IMR-90 (cell line): ENCODE results near the gene SNCA. TPM values are rescaled to one million over a fixed set of nuclear protein-coding genes. Genes with fewer than 3 reads are reported as not detected.
A peak's percentile ranks its signal among the peaks of the same experiment; 100 is the strongest.

Experiments
- ATAC-seq: fragments of 200-7000 bp; cut with Tn5 transposase; 2 replicates; pipeline ENCODE4 v1.9.1; 2020; ENCODE audit warnings: low read depth, mild to moderate bottlenecking, moderate library complexity
- BruUV-seq: library from RNA; stranded (reverse); fragments of 400-500 nt; replicated peaks from 2 replicates; lab custom pipeline; 2021; lab: Mats Ljungman, UMichigan
- CTCF ChIA-PET: fragments of 300-600 bp; formaldehyde crosslinking; extraction: SDS; loops from one replicate; lab custom pipeline; 2021; ENCODE audit warnings: antibody characterized with exemption; lab: Yijun Ruan, JAX
- POLR2A ChIA-PET: fragments of 300-600 bp; sonication (Branson Sonifier 250); formaldehyde crosslinking; loops from one replicate; lab custom pipeline; 2022; ENCODE audit warnings: antibody characterized with exemption; ENCODE audit not compliant: unreplicated experiment; lab: Charles Lee
- DNase-seq: peaks from one replicate; pipeline ENCODE4 v3.0.0; 2013
- H2AFZ ChIP-seq: replicated peaks from 2 replicates; pipeline ENCODE3; 2013; ENCODE audit warnings: low read length, mild to moderate bottlenecking; ENCODE audit not compliant: poor library complexity
- H2AK5ac ChIP-seq: 2 replicates; pipeline ENCODE4 v1.6.1; 2013; ENCODE audit warnings: low read depth, low read length, inconsistent platforms
- H2AK9ac ChIP-seq: replicated peaks from 2 replicates; pipeline ENCODE3; 2013; ENCODE audit warnings: mild to moderate bottlenecking, low read depth, low read length, moderate library complexity; ENCODE audit not compliant: poor library complexity
- H2BK120ac ChIP-seq: 2 replicates; pipeline ENCODE4 v1.6.1; 2013; ENCODE audit warnings: low read depth, low read length, inconsistent platforms
- H2BK15ac ChIP-seq: 3 replicates; pipeline ENCODE4 v1.6.1; 2013; ENCODE audit warnings: low read depth, low read length, inconsistent platforms
- H2BK20ac ChIP-seq: 2 replicates; pipeline ENCODE4 v1.6.1; 2013; ENCODE audit warnings: low read depth, mild to moderate bottlenecking, inconsistent platforms, low read length, moderate library complexity
- H2BK5ac ChIP-seq: 2 replicates; pipeline ENCODE4 v1.6.1; 2013; ENCODE audit warnings: mild to moderate bottlenecking, low read depth, low read length, inconsistent platforms; ENCODE audit not compliant: poor library complexity, severe bottlenecking
- H3K14ac ChIP-seq: replicated peaks from 2 replicates; pipeline ENCODE4 v1.6.1; 2013; ENCODE audit warnings: low read depth, low read length, inconsistent platforms
- H3K18ac ChIP-seq: 2 replicates; pipeline ENCODE4 v1.6.1; 2013; ENCODE audit warnings: low read depth, low read length, control low read depth
- H3K23ac ChIP-seq: 2 replicates; pipeline ENCODE4 v1.6.1; 2013; ENCODE audit warnings: low read depth, low read length, inconsistent platforms
- H3K27ac ChIP-seq: 2 replicates; pipeline ENCODE4 v1.5.1; 2013; ENCODE audit warnings: mild to moderate bottlenecking, control low read depth, low read length; ENCODE audit not compliant: insufficient read depth
- H3K27me3 ChIP-seq: 2 replicates; pipeline ENCODE4 v1.6.1; 2013; ENCODE audit warnings: low read length; ENCODE audit not compliant: control insufficient read depth, insufficient read depth
- H3K36me3 ChIP-seq: 2 replicates; pipeline ENCODE4 v1.6.1; 2013; ENCODE audit warnings: low read length, mixed read lengths; ENCODE audit not compliant: control insufficient read depth, insufficient read depth
- H3K4ac ChIP-seq: 2 replicates; pipeline ENCODE4 v1.6.1; 2013; ENCODE audit warnings: low read depth, low read length, inconsistent platforms
- H3K4me1 ChIP-seq: 2 replicates; pipeline ENCODE4 v1.6.1; 2013; ENCODE audit warnings: low read length, mixed read lengths; ENCODE audit not compliant: control insufficient read depth, insufficient read depth
- H3K4me2 ChIP-seq: 2 replicates; pipeline ENCODE4 v1.6.1; 2013; ENCODE audit warnings: low read depth, mild to moderate bottlenecking, control low read depth, low read length, moderate library complexity
- H3K4me3 ChIP-seq: 2 replicates; pipeline ENCODE4 v1.5.1; 2013; ENCODE audit warnings: low read depth, mild to moderate bottlenecking, control low read depth, low read length, moderate library complexity; ENCODE audit not compliant: insufficient read depth
- H3K56ac ChIP-seq: 2 replicates; pipeline ENCODE4 v1.6.1; 2013; ENCODE audit warnings: low read length, inconsistent platforms; ENCODE audit not compliant: insufficient read depth; ENCODE audit errors: extremely low read depth
- H3K79me1 ChIP-seq, 2 experiments: 2 replicates each; pipeline ENCODE4 v1.6.1; 2013; ENCODE audit warnings: low read length in 2 of 2, inconsistent platforms in 1 of 2, low read depth in 1 of 2
- H3K9ac ChIP-seq: 2 replicates; pipeline ENCODE4 v1.6.1; 2013; ENCODE audit warnings: low read depth, low read length, control low read depth
- H3K9me1 ChIP-seq: 2 replicates; pipeline ENCODE4 v1.6.1; 2013; ENCODE audit warnings: low read length, inconsistent platforms; ENCODE audit not compliant: insufficient read depth
- H3K9me3 ChIP-seq: 2 replicates; pipeline ENCODE4 v1.6.1; 2013; ENCODE audit warnings: low read length; ENCODE audit not compliant: control insufficient read depth, insufficient read depth
- H4K20me1 ChIP-seq: 2 replicates; pipeline ENCODE4 v1.6.1; 2013; ENCODE audit warnings: low read length, inconsistent platforms; ENCODE audit not compliant: insufficient read depth
- H4K5ac ChIP-seq: 2 replicates; pipeline ENCODE4 v1.6.1; 2013; ENCODE audit warnings: mild to moderate bottlenecking, low read depth, low read length, control low read depth
- H4K8ac ChIP-seq, 2 experiments: 2 replicates each; pipeline ENCODE4 v1.6.1; 2013; ENCODE audit warnings: low read depth in 2 of 2, low read length in 2 of 2, control low read depth in 1 of 2, inconsistent platforms in 1 of 2
- H4K91ac ChIP-seq: 2 replicates; pipeline ENCODE4 v1.6.1; 2013; ENCODE audit warnings: low read depth, low read length, inconsistent platforms; ENCODE audit not compliant: insufficient read depth
- BHLHE40 ChIP-seq: fragments of 150-350 bp; IDR thresholded peaks from 2 replicates; pipeline ENCODE4 v1.6.1; 2016; ENCODE audit warnings: mild to moderate bottlenecking, low read depth, low read length
- CEBPB ChIP-seq: IDR thresholded peaks from 2 replicates; pipeline ENCODE4 v1.6.1; 2012; ENCODE audit warnings: low read depth, low read length, improper control_type of control experiment
- FOS ChIP-seq: fragments of 150-350 bp; IDR thresholded peaks from 2 replicates; pipeline ENCODE4 v1.6.1; 2016; ENCODE audit warnings: low read depth, low read length
- MAFK ChIP-seq: IDR thresholded peaks from 2 replicates; pipeline ENCODE4 v1.6.1; 2012; ENCODE audit warnings: low read depth, low read length, improper control_type of control experiment
- NFE2L2 ChIP-seq: fragments of 150-350 bp; IDR thresholded peaks from 2 replicates; pipeline ENCODE4 v1.6.1; 2016; ENCODE audit warnings: low read depth, mild to moderate bottlenecking, low read length
- RFX5 ChIP-seq: IDR thresholded peaks from 2 replicates; pipeline ENCODE4 v1.8.0; 2012; ENCODE audit warnings: low read depth, mild to moderate bottlenecking, low read length, moderate library complexity
- USF2 ChIP-seq: fragments of 150-350 bp; IDR thresholded peaks from 2 replicates; pipeline ENCODE4 v1.6.1; 2017; ENCODE audit warnings: mild to moderate bottlenecking, antibody characterized with exemption, low read length, low read depth
- WGBS, 2 experiments: methylation state at CpG; one replicate each; pipeline versions ENCODE4 v1.1.5 to v1.1.7; 2013; ENCODE audit warnings: missing lambda C conversion rate in 2 of 2; ENCODE audit not compliant: insufficient read length in 1 of 2; ENCODE audit errors: extremely low coverage in 2 of 2; 5-methylcytosine and 5-hydroxymethylcytosine counted together
- dilution Hi-C: fragments of 300-500 bp; cut with HindIII; formaldehyde crosslinking; loops from one replicate; pipeline ENCODE4 v1.14.3; 2018; ENCODE audit warnings: low sequenced_read_pairs; ENCODE audit not compliant: unreplicated experiment
- in situ Hi-C: fragments of 300-500 bp; cut with MboI; formaldehyde crosslinking; loops from 3 replicates; pipeline ENCODE4 v1.14.3; 2019; ENCODE audit warnings: low sequenced_read_pairs, inconsistent platforms, mixed read lengths
- intact Hi-C: fragments of 100-400 bp; cut with micrococcal nuclease; formaldehyde crosslinking; loops from 2 replicates; pipeline ENCODE4 v1.10.0; 2022
- polyA plus RNA-seq, 3 experiments: library from polyadenylated mRNA; depleted of rRNA; stranded (reverse); fragments of >200 nt; gene quantifications; 2 replicates each; pipeline ENCODE4 v1.2.3, GENCODE V29; 2012; ENCODE audit warnings: low replicate concordance in 1 of 3
- total RNA-seq: library from RNA; depleted of rRNA; stranded (reverse); fragments of >200 nt; gene quantifications from 2 replicates; pipeline ENCODE4 v1.2.3, GENCODE V29; 2012

SNCA gene
- total and polyA plus RNA-seq, 2 of the 4 experiments (the other 2 are of a cell fraction) = 0.36 to 0.46 TPM

GRCh38 chr4:89836031-89836745 lies 773 bp downstream of the SNCA start:
- Histone ChIP-seq H2AK5ac (no peak overlapping the region), H3K18ac (no peak overlapping the region), H3K79me1 (no peaks in the 10 kb centered on the region), H3K4me2 (peak overlapping the region; percentile 60; the same call in 1 of the 2 replicates), H3K9me3 (no peaks in the 10 kb centered on the region), H3K56ac (no peak overlapping the region), H3K27me3 (peaks cover 21% of the 10 kb centered on the region), H3K14ac (no peak overlapping the region), H2AFZ (peak overlapping the region; percentile 25), H3K4me3 (no peak overlapping the region; the same call in 1 of the 2 replicates), H3K9ac (no peak overlapping the region), H3K9me1 (no peaks in the 10 kb centered on the region), H4K5ac (no peak overlapping the region), H4K91ac (no peak overlapping the region), H3K4me1 (no peaks in the 10 kb centered on the region), H3K23ac (no peak overlapping the region; the same call in 1 of the 2 replicates), H3K27ac (no peak overlapping the region), H4K20me1 (no peaks in the 10 kb centered on the region), H3K4ac (no peak overlapping the region), H4K8ac (no peak overlapping the region), H2BK5ac (no peak overlapping the region), H2BK20ac (no peak overlapping the region), H2BK15ac (no peak overlapping the region), H3K36me3 (no peaks in the 10 kb centered on the region), H2AK9ac (peak overlapping the region; percentile 60), H2BK120ac (no peak overlapping the region)
- BruUV-seq = no TSS peak
- in situ Hi-C loops = no loop called here
- ChIA-PET CTCF (no interaction called here), POLR2A (no interaction called here)
- intact Hi-C loops = no loop called here
- dilution Hi-C loops = no loop called here
- TF ChIP-seq FOS (no peak), CEBPB (no peak), BHLHE40 (no peak), RFX5 (no peak), USF2 (no peak), NFE2L2 (no peak), MAFK (no peak)
- no peak for DNase-seq
- ATAC-seq = no peak
- 20% methylated on average over 1 of the region's 33 CpGs; no CpG with 5 or more reads in 1 of the 2 experiments for WGBS, 2 experiments
